GM18511 (cell line): ENCODE measurements around the gene ASB11.
"Not testable (repeated sequence)": the region's sequence is repeated elsewhere in the genome, so short reads cannot be mapped to it uniquely, and the experiment has no call there.

Experiments used
- ATAC-seq: cut with Tn5 transposase; IDR thresholded peaks from one replicate; pipeline ENCODE4 v1.9.1; 2021; ENCODE audit warnings: mild to moderate bottlenecking, moderate library complexity; ENCODE audit not compliant: unreplicated experiment

ASB11 gene

GRCh38 chrX:15310117-15310516 lies 5.3 kb downstream of the ASB11 start:
- ATAC-seq = no peak

- not testable (repeated sequence) for ATAC-seq
Measured at GRCh38 chrX:15305899-15306298, 9.5 kb downstream of the ASB11 start.

- ATAC-seq = peak; percentile 67
Measured at GRCh38 chrX:15301924-15302323, 13.5 kb downstream of the ASB11 start.

GRCh38 chrX:15299941-15300851 lies 15.2 kb downstream of the ASB11 start:
- ATAC-seq = no peak

GRCh38 chrX:15298780-15299179 lies 16.7 kb downstream of the ASB11 start:
- ATAC-seq = no peak

- no peak for ATAC-seq
Measured at GRCh38 chrX:15298201-15298600, 17.2 kb downstream of the ASB11 start.

- no peak for ATAC-seq
Measured at GRCh38 chrX:15293451-15293850, 22.0 kb downstream of the ASB11 start.

- no peak for ATAC-seq
Measured at GRCh38 chrX:15292861-15293260, 22.6 kb downstream of the ASB11 start.

- ATAC-seq = no peak
Measured at GRCh38 chrX:15277604-15278003, 37.8 kb downstream of the ASB11 start.

GRCh38 chrX:15274946-15275345 lies 40.5 kb downstream of the ASB11 start:
- no peak for ATAC-seq

GRCh38 chrX:15273275-15273674 lies 42.2 kb downstream of the ASB11 start:
- not testable (repeated sequence) for ATAC-seq

- no peak for ATAC-seq
Measured at GRCh38 chrX:15271757-15272156, 43.7 kb downstream of the ASB11 start.

GRCh38 chrX:15269618-15270521 lies 45.6 kb downstream of the ASB11 start, which contains the start of gene ASB9:
Gene ASB9, minus strand, starts transcription at chrX:15270083. Its CDS starts 209 bp downstream, at chrX:15269874.
- peak; percentile 75 for ATAC-seq

GRCh38 chrX:15269120-15269519 lies 46.3 kb downstream of the ASB11 start:
- ATAC-seq = no peak

GRCh38 chrX:15254852-15255251 lies 60.6 kb downstream of the ASB11 start:
- ATAC-seq = no peak

- no peak for ATAC-seq
Measured at GRCh38 chrX:15245896-15246295, 69.5 kb downstream of the ASB11 start.

- ATAC-seq = no peak
Measured at GRCh38 chrX:15244421-15244820, 71.0 kb downstream of the ASB11 start.

- no peak for ATAC-seq
Measured at GRCh38 chrX:15242899-15243555, 72.4 kb downstream of the ASB11 start.

GRCh38 chrX:15241301-15241700 lies 74.1 kb downstream of the ASB11 start:
- no peak for ATAC-seq

GRCh38 chrX:15240414-15240813 lies 75.0 kb downstream of the ASB11 start:
- ATAC-seq = no peak

GRCh38 chrX:15236146-15236545 lies 79.3 kb downstream of the ASB11 start:
- ATAC-seq = no peak
